Dermis microvascular lymphatic vessel endothelial cell (primary cell): ENCODE data around the gene DAP. TPM values are rescaled to one million over a fixed set of nuclear protein-coding genes. Genes with fewer than 3 reads are reported as not detected.
"Not testable (repeated sequence)": the region's sequence is repeated elsewhere in the genome, so short reads cannot be mapped to it uniquely, and the experiment has no call there.

Experiments
- DNase-seq, 2 donors: peaks; one replicate each; pipeline versions ENCODE4 v3.0.0 to v3.0.0-alpha.2; 2010; ENCODE audit warnings: low read depth in 2 of 2
- total RNA-seq: library from RNA; depleted of rRNA; stranded (reverse); fragments of >200 nt; gene quantifications from 2 replicates; pipeline ENCODE4 v1.2.1, GENCODE V29; 2014

Gene DAP
- total RNA-seq, 1 donor from 2014 or later = 16.3 TPM

- no peak for DNase-seq
These were observed 26.1 kb downstream of the DAP start for GRCh38 chr5:10734832-10735523.

GRCh38 chr5:10734037-10734709, 26.9 kb downstream of the DAP start:
- DNase-seq = peak in 1 of 2 donors; percentile 39

- no peak for DNase-seq
These were observed 27.6 kb downstream of the DAP start for GRCh38 chr5:10733426-10733825.

- no peak for DNase-seq
These were observed 29.1 kb downstream of the DAP start for GRCh38 chr5:10731913-10732312.

GRCh38 chr5:10730043-10730351, 31.0 kb downstream of the DAP start:
- DNase-seq = no peak

GRCh38 chr5:10729320-10730042, 31.6 kb downstream of the DAP start:
- DNase-seq = no peak

- DNase-seq = no peak
These were observed 32.4 kb downstream of the DAP start for GRCh38 chr5:10728679-10729078.

- DNase-seq = no peak
These were observed 33.2 kb downstream of the DAP start for GRCh38 chr5:10727861-10728260.

GRCh38 chr5:10726913-10727517, 34.0 kb downstream of the DAP start:
- DNase-seq = peak; percentile 61 to 64

GRCh38 chr5:10726179-10726912, 34.7 kb downstream of the DAP start:
- peak in 1 of 2 donors; percentile 35 for DNase-seq

GRCh38 chr5:10725636-10726035, 35.4 kb downstream of the DAP start:
- DNase-seq = no peak

- DNase-seq = peak; percentile 92 to 94
These were observed 36.1 kb downstream of the DAP start for GRCh38 chr5:10724781-10725507.

- DNase-seq = no peak
These were observed 37.5 kb downstream of the DAP start for GRCh38 chr5:10723514-10723913.

GRCh38 chr5:10720766-10721165, 40.3 kb downstream of the DAP start:
- DNase-seq = not testable (repeated sequence)

- DNase-seq = peak in 1 of 2 donors; percentile 73
These were observed 41.1 kb downstream of the DAP start for GRCh38 chr5:10719965-10720364.

- DNase-seq = not testable (repeated sequence)
These were observed 42.4 kb downstream of the DAP start for GRCh38 chr5:10718617-10719016.

GRCh38 chr5:10716825-10717224, 44.2 kb downstream of the DAP start:
- not testable (repeated sequence) for DNase-seq

GRCh38 chr5:10715605-10716290, 45.3 kb downstream of the DAP start:
- DNase-seq = no peak

- DNase-seq = no peak
These were observed 48.3 kb downstream of the DAP start for GRCh38 chr5:10712574-10713366.
